ACHN (cell line): ENCODE data around the gene ATRNL1.
"Not testable (repeated sequence)": the region's sequence is repeated elsewhere in the genome, so short reads cannot be mapped to it uniquely, and the experiment has no call there.

ENCODE experiments used
- DNase-seq: peaks from one replicate; pipeline ENCODE4 v3.0.0-alpha.2; 2015
- in situ Hi-C: cut with HindIII; loops from 2 replicates; pipeline ENCODE4 v1.10.0; 2017; ENCODE audit warnings: low sequenced_read_pairs, low pct_ligation_motif_present, low pct_unique_long_range_greater_than_20kb

The ATRNL1 gene

GRCh38 chr10:115367920-115368319, 274.8 kb downstream of the ATRNL1 start:
- in situ Hi-C loops, result not testable (repeated sequence)

GRCh38 chr10:115379064-115379463, 285.9 kb downstream of the ATRNL1 start:
- in situ Hi-C loops, result no loop called here

More at GRCh38 chr10:115367920-115368319, 274.8 kb downstream of the ATRNL1 start:
- not testable (repeated sequence) for DNase-seq

GRCh38 chr10:115384665-115385064, 291.5 kb downstream of the ATRNL1 start:
- in situ Hi-C loops, result no loop called here
- no peak for DNase-seq

More at GRCh38 chr10:115379064-115379463, 285.9 kb downstream of the ATRNL1 start:
- DNase-seq, result no peak

- DNase-seq, result no peak
- in situ Hi-C loops, result no loop called here
These were observed 297.4 kb downstream of the ATRNL1 start for GRCh38 chr10:115390607-115391006.

- in situ Hi-C loops, result no loop called here
- DNase-seq, result no peak
These were observed 304.9 kb downstream of the ATRNL1 start for GRCh38 chr10:115398026-115398425.

- in situ Hi-C loops, result no loop called here
- peak; percentile 58 for DNase-seq
These were observed 309.5 kb downstream of the ATRNL1 start for GRCh38 chr10:115402699-115403098.

- in situ Hi-C loops, result not testable (repeated sequence)
These were observed 312.7 kb downstream of the ATRNL1 start for GRCh38 chr10:115405838-115406237.

GRCh38 chr10:115409347-115409746, 316.2 kb downstream of the ATRNL1 start:
- no peak for DNase-seq
- in situ Hi-C loops, result no loop called here

More at GRCh38 chr10:115405838-115406237, 312.7 kb downstream of the ATRNL1 start:
- not testable (repeated sequence) for DNase-seq

- in situ Hi-C loops, result no loop called here
- peak; percentile 76 for DNase-seq
These were observed 324.6 kb downstream of the ATRNL1 start for GRCh38 chr10:115417585-115418265.

- in situ Hi-C loops, result no loop called here
- no peak for DNase-seq
These were observed 329.5 kb downstream of the ATRNL1 start for GRCh38 chr10:115422624-115423023.

- in situ Hi-C loops, result no loop called here
- no peak for DNase-seq
These were observed 334.4 kb downstream of the ATRNL1 start for GRCh38 chr10:115427611-115428010.

GRCh38 chr10:115432188-115432819, 339.1 kb downstream of the ATRNL1 start:
- in situ Hi-C loops, result no loop called here
- DNase-seq, result peak; percentile 71

- no peak for DNase-seq
These were observed 343.8 kb downstream of the ATRNL1 start for GRCh38 chr10:115436999-115437398.

GRCh38 chr10:115441907-115442545, 348.9 kb downstream of the ATRNL1 start:
- in situ Hi-C loops, result no loop called here
- DNase-seq, result no peak

More at GRCh38 chr10:115436999-115437398, 343.8 kb downstream of the ATRNL1 start:
- in situ Hi-C loops, result no loop called here

GRCh38 chr10:115456812-115457211, 363.6 kb downstream of the ATRNL1 start:
- DNase-seq, result no peak
- in situ Hi-C loops, result no loop called here

GRCh38 chr10:115483294-115483693, 390.1 kb downstream of the ATRNL1 start:
- DNase-seq, result no peak
- in situ Hi-C loops, result no loop called here

- DNase-seq, result no peak
- in situ Hi-C loops, result no loop called here
These were observed 398.5 kb downstream of the ATRNL1 start for GRCh38 chr10:115491526-115492140.

- in situ Hi-C loops, result no loop called here
- DNase-seq, result peak; percentile 12
These were observed 410.4 kb downstream of the ATRNL1 start for GRCh38 chr10:115503546-115503945.

GRCh38 chr10:115514895-115515294, 421.7 kb downstream of the ATRNL1 start:
- in situ Hi-C loops, result no loop called here
- no peak for DNase-seq
